Fibroblast of lung (primary cell): ENCODE results near the gene CLASP2.

Source experiments
- EZH2 ChIP-seq: IDR thresholded peaks from 2 replicates; pipeline ENCODE4 v1.5.1; 2012; ENCODE audit warnings: low read length, control low read depth, mild to moderate bottlenecking; ENCODE audit errors: missing control alignments
- TF ChIP-seq, protein P1 (sequence below), 2 donors: IDR thresholded peaks in 1 of 2; conservative IDR thresholded peaks in 1 of 2; 1 replicate in 1 of 2; 2 replicates in 1 of 2; pipeline ENCODE4 v1.5.1; 2011 to 2012; ENCODE audit warnings: low read length in 2 of 2, control low read depth in 1 of 2, inconsistent platforms in 1 of 2, low read depth in 1 of 2, mild to moderate bottlenecking in 1 of 2

DNA sequence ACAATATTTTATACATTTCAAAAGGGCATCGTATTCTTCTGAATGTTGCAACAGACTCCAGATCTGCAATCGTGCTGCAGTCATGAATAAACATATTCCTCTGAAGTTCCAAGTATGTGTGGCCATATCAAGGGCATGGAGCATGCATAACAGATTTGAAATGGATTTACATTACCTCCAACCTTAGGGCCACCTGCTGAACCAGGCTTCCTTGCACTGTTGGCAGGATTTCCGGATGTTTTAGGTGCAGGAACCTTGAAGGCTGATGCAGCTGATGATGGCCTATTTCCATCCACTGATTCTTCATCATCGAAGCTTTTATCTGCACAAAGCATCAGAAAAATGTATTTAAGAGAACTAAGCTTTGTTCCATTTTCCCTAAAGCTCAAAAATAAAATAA, 73.5 kb downstream of the CLASP2 start:
- TF ChIP-seq, protein P1, sequence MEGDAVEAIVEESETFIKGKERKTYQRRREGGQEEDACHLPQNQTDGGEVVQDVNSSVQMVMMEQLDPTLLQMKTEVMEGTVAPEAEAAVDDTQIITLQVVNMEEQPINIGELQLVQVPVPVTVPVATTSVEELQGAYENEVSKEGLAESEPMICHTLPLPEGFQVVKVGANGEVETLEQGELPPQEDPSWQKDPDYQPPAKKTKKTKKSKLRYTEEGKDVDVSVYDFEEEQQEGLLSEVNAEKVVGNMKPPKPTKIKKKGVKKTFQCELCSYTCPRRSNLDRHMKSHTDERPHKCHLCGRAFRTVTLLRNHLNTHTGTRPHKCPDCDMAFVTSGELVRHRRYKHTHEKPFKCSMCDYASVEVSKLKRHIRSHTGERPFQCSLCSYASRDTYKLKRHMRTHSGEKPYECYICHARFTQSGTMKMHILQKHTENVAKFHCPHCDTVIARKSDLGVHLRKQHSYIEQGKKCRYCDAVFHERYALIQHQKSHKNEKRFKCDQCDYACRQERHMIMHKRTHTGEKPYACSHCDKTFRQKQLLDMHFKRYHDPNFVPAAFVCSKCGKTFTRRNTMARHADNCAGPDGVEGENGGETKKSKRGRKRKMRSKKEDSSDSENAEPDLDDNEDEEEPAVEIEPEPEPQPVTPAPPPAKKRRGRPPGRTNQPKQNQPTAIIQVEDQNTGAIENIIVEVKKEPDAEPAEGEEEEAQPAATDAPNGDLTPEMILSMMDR (conservative IDR thresholded peaks at IDR 0.05 in 1 of 2, IDR thresholded peaks at IDR 0.05 in 1 of 2; ENCODE audit: low read depth in 1 of 2, low read length in 2 of 2) = no peak
- TF ChIP-seq EZH2 = no peak
